Neuronal stem cell (in vitro differentiated cells): ENCODE data around the gene OCA2.

Source experiments
- DNase-seq: peaks from one replicate; pipeline ENCODE4 v3.0.0-alpha.2; 2013; ENCODE audit warnings: low spot score
- H2AFZ ChIP-seq: one replicate; pipeline ENCODE4 v1.6.1; 2013; ENCODE audit warnings: mild to moderate bottlenecking, low read length, inconsistent platforms
- H2AK5ac ChIP-seq: 2 replicates; pipeline ENCODE4 v1.6.1; 2013; ENCODE audit warnings: low read depth, mild to moderate bottlenecking, inconsistent platforms, low read length, moderate library complexity, mixed read lengths
- H2BK120ac ChIP-seq: 2 replicates; pipeline ENCODE4 v1.6.1; 2013; ENCODE audit warnings: low read depth, mild to moderate bottlenecking, inconsistent platforms, low read length, moderate library complexity, mixed read lengths
- H2BK12ac ChIP-seq: one replicate; pipeline ENCODE4 v1.6.1; 2013; ENCODE audit warnings: low read length, inconsistent platforms
- H2BK15ac ChIP-seq: 2 replicates; pipeline ENCODE4 v1.6.1; 2013; ENCODE audit warnings: mild to moderate bottlenecking, low read length, inconsistent platforms, mixed read lengths
- H2BK5ac ChIP-seq: one replicate; pipeline ENCODE4 v1.6.1; 2013; ENCODE audit warnings: inconsistent platforms, mild to moderate bottlenecking, low read length, moderate library complexity
- H3K14ac ChIP-seq: one replicate; pipeline ENCODE4 v1.6.1; 2013; ENCODE audit warnings: low read length, inconsistent platforms
- H3K18ac ChIP-seq: 2 replicates; pipeline ENCODE4 v1.6.1; 2013; ENCODE audit warnings: low read length, inconsistent platforms
- H3K23ac ChIP-seq: 2 replicates; pipeline ENCODE4 v1.6.1; 2013; ENCODE audit warnings: low read depth, mild to moderate bottlenecking, mixed read lengths, low read length, inconsistent platforms; ENCODE audit not compliant: poor library complexity
- H3K27ac ChIP-seq: replicated peaks from 3 replicates; pipeline ENCODE4 v1.5.1; 2013; ENCODE audit warnings: low read length, inconsistent platforms
- H3K27me3 ChIP-seq, 3 experiments: 2 replicates each; pipeline ENCODE4 v1.6.1; 2013; ENCODE audit warnings: low read length in 3 of 3, mild to moderate bottlenecking in 2 of 3, inconsistent platforms in 1 of 3, low read depth in 1 of 3, mixed read lengths in 1 of 3, moderate library complexity in 1 of 3; ENCODE audit not compliant: control insufficient read depth in 3 of 3, insufficient read depth in 3 of 3
- H3K36me3 ChIP-seq, 2 donors: replicated peaks in 1 of 2; 2 replicates each; pipeline ENCODE4 v1.6.1; 2013; ENCODE audit warnings: low read length in 2 of 2; ENCODE audit not compliant: control insufficient read depth in 2 of 2, insufficient read depth in 2 of 2
- H3K4ac ChIP-seq: 2 replicates; pipeline ENCODE4 v1.6.1; 2013; ENCODE audit warnings: inconsistent platforms, mild to moderate bottlenecking, low read length, moderate library complexity
- H3K4me1 ChIP-seq, 2 donors: 1 replicate in 1 of 2; 2 replicates in 1 of 2; pipeline ENCODE4 v1.6.1; 2013; ENCODE audit warnings: low read length in 2 of 2, low read depth in 1 of 2; ENCODE audit not compliant: control insufficient read depth in 2 of 2, insufficient read depth in 1 of 2
- H3K4me2 ChIP-seq: one replicate; pipeline ENCODE4 v1.6.1; 2013; ENCODE audit warnings: mild to moderate bottlenecking, low read length, inconsistent platforms; ENCODE audit not compliant: insufficient read depth, poor library complexity, severe bottlenecking
- H3K4me3 ChIP-seq, 2 donors: 2 replicates each; pipeline ENCODE4 v1.5.1; 2013; ENCODE audit warnings: low read length in 2 of 2, mild to moderate bottlenecking in 2 of 2, inconsistent platforms in 1 of 2, moderate library complexity in 1 of 2
- H3K79me1 ChIP-seq: one replicate; pipeline ENCODE4 v1.6.1; 2013; ENCODE audit warnings: low read depth, mild to moderate bottlenecking, inconsistent platforms, low read length, moderate library complexity
- H3K9ac ChIP-seq: one replicate; pipeline ENCODE4 v1.6.1; 2013; ENCODE audit warnings: mild to moderate bottlenecking, low read depth, low read length, inconsistent platforms; ENCODE audit not compliant: poor library complexity
- H3K9me3 ChIP-seq, 2 donors: replicated peaks in 1 of 2; 2 replicates each; pipeline versions ENCODE3 to v1.6.1; 2013; ENCODE audit warnings: low read length in 2 of 2, mild to moderate bottlenecking in 2 of 2, inconsistent platforms in 1 of 2, low read depth in 1 of 2, mixed read lengths in 1 of 2, moderate library complexity in 1 of 2; ENCODE audit not compliant: control insufficient read depth in 2 of 2, insufficient read depth in 1 of 2
- H4K8ac ChIP-seq: one replicate; pipeline ENCODE4 v1.6.1; 2013; ENCODE audit warnings: low read depth, mild to moderate bottlenecking, inconsistent platforms, low read length, moderate library complexity
- H4K91ac ChIP-seq: one replicate; pipeline ENCODE4 v1.6.1; 2013; ENCODE audit warnings: low read length, low read depth, mild to moderate bottlenecking, inconsistent platforms; ENCODE audit not compliant: poor library complexity
- WGBS, 2 donors: extraction: QIAGEN DNeasy Blood & Tissue Kit; methylation state at CpG; one replicate each; pipeline ENCODE4 v1.1.7; 2013; ENCODE audit warnings: missing lambda C conversion rate in 2 of 2, mixed read lengths in 1 of 2; ENCODE audit not compliant: insufficient read length in 2 of 2, insufficient replicate concordance in 1 of 2; ENCODE audit errors: extremely low coverage in 2 of 2; 5-methylcytosine and 5-hydroxymethylcytosine counted together

The OCA2 gene

GRCh38 chr15:27884726-27885125, 214.4 kb downstream of the OCA2 start:
- Histone ChIP-seq H3K4me2 (no peak overlapping the region), H3K4ac (no peak overlapping the region), H2BK15ac (no peak overlapping the region), H2AFZ (no peak overlapping the region), H2BK120ac (no peak overlapping the region), H3K9ac (no peak overlapping the region), H4K8ac (no peak overlapping the region), H3K14ac (no peak overlapping the region), H4K91ac (no peak overlapping the region), H3K79me1 (no peaks in the 10 kb centered on the region), H3K27ac (no peak overlapping the region), H3K4me3 (no peak overlapping the region), H2AK5ac (no peak overlapping the region), H3K23ac (no peak overlapping the region), H2BK12ac (no peak overlapping the region), H2BK5ac (no peak overlapping the region), H3K4me1 (no peaks in the 10 kb centered on the region), H3K27me3 (no peaks in the 10 kb centered on the region), H3K9me3 (peaks cover 0 to 4% of the 10 kb centered on the region in 2 donors), H3K36me3 (no peaks in the 10 kb centered on the region), H3K18ac (no peak overlapping the region)
- DNase-seq: no peak
- 100% methylated on average over 1 of the region's 4 CpGs for WGBS, 2 donors

DNA sequence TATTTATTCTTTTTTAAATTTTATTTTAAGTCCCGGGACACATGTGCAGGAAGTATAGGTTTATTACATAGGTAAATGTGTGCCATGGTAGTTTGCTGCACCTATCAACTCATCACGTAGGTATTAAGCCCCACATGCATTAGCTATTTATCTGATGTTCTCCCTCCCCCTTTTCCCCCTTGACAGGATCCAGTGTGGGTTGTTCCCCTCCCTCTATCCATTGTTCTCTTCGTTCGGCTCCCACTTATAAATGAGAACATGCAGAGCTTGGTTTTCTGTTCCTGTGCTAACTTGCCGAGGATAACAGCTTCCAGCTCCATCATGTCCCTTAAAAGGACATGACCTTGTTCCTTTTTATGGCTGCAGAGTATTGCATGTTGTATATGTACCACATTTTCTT, 220.3 kb downstream of the OCA2 start:
- Histone ChIP-seq H3K79me1 (no peaks in the 10 kb centered on the region), H3K4ac (no peak overlapping the region), H3K4me3 (no peak overlapping the region), H3K27me3 (no peaks in the 10 kb centered on the region), H3K18ac (no peak overlapping the region), H3K23ac (no peak overlapping the region), H4K8ac (no peak overlapping the region), H2BK5ac (no peak overlapping the region), H2AK5ac (no peak overlapping the region), H3K4me1 (no peaks in the 10 kb centered on the region), H3K9me3 (peaks cover 0 to 2% of the 10 kb centered on the region in 2 donors), H2BK12ac (no peak overlapping the region), H2BK120ac (no peak overlapping the region), H2AFZ (no peak overlapping the region), H4K91ac (no peak overlapping the region), H3K36me3 (no peaks in the 10 kb centered on the region), H3K9ac (no peak overlapping the region), H3K14ac (no peak overlapping the region), H3K27ac (no peak overlapping the region), H3K4me2 (no peak overlapping the region), H2BK15ac (no peak overlapping the region)
- no peak for DNase-seq
- WGBS, 2 donors: no CpG with 5 or more reads among the region's 5 CpGs

- Histone ChIP-seq H2BK5ac (no peak overlapping the region), H4K8ac (no peak overlapping the region), H3K4me2 (no peak overlapping the region), H2BK12ac (no peak overlapping the region), H3K27me3 (no peaks in the 10 kb centered on the region), H2AK5ac (no peak overlapping the region), H3K9me3 (no peaks in the 10 kb centered on the region), H3K4ac (no peak overlapping the region), H3K4me3 (no peak overlapping the region), H4K91ac (no peak overlapping the region), H2BK120ac (no peak overlapping the region), H3K4me1 (peaks cover 0 to 1% of the 10 kb centered on the region in 2 donors), H3K27ac (no peak overlapping the region), H3K14ac (no peak overlapping the region), H3K79me1 (no peaks in the 10 kb centered on the region), H2BK15ac (no peak overlapping the region), H3K9ac (no peak overlapping the region), H3K18ac (no peak overlapping the region), H2AFZ (no peak overlapping the region), H3K23ac (no peak overlapping the region), H3K36me3 (no peaks in the 10 kb centered on the region)
- no peak for DNase-seq
Observed at GRCh38 chr15:27873828-27874227, 225.3 kb downstream of the OCA2 start.

GRCh38 chr15:27873039-27873438, 226.1 kb downstream of the OCA2 start:
- no peak overlapping the region for H3K4me3 ChIP-seq
- no peak overlapping the region for H3K18ac ChIP-seq
- H2BK120ac ChIP-seq: no peak overlapping the region
- H2BK5ac ChIP-seq: no peak overlapping the region
- H3K14ac ChIP-seq: no peak overlapping the region
- peaks cover 0 to 1% of the 10 kb centered on the region in 2 donors for H3K4me1 ChIP-seq
- no peaks in the 10 kb centered on the region for H3K79me1 ChIP-seq
- no peaks in the 10 kb centered on the region for H3K9me3 ChIP-seq
- no peak overlapping the region for H2AFZ ChIP-seq
- DNase-seq: no peak
- no peak overlapping the region for H4K8ac ChIP-seq
- H2AK5ac ChIP-seq: no peak overlapping the region
- H2BK12ac ChIP-seq: no peak overlapping the region
- no peak overlapping the region for H3K4ac ChIP-seq
- H4K91ac ChIP-seq: no peak overlapping the region
- H3K4me2 ChIP-seq: no peak overlapping the region
- H2BK15ac ChIP-seq: no peak overlapping the region
- no peaks in the 10 kb centered on the region for H3K36me3 ChIP-seq
- H3K23ac ChIP-seq: no peak overlapping the region
- no peaks in the 10 kb centered on the region for H3K27me3 ChIP-seq
- H3K27ac ChIP-seq: no peak overlapping the region
- H3K9ac ChIP-seq: no peak overlapping the region
- WGBS, 2 donors: no CpG with 5 or more reads among the region's 7 CpGs
